Astrocyte of the cerebellum (primary cell): ENCODE data around the gene SERPINA4.
A peak's percentile ranks its signal among the peaks of the same experiment; 100 is the strongest.

Experiments
- DNase-seq: peaks from one replicate; pipeline ENCODE4 v3.0.0-alpha.2; 2011; ENCODE audit warnings: low read depth
- H3K4me3 ChIP-seq: 2 replicates; pipeline ENCODE4 v1.5.1; 2011; ENCODE audit warnings: mild to moderate bottlenecking, low read depth, low read length, moderate library complexity
- in situ Hi-C: cut with HindIII; loops from 2 replicates; pipeline ENCODE4 v1.10.0; 2017; ENCODE audit warnings: low sequenced_read_pairs
- TF ChIP-seq, protein P1 (sequence below): IDR thresholded peaks from 2 replicates; pipeline ENCODE4 v1.5.1; 2012; ENCODE audit warnings: low read length, low read depth, moderate library complexity, mild to moderate bottlenecking; ENCODE audit errors: missing control alignments

The SERPINA4 gene, protein sequence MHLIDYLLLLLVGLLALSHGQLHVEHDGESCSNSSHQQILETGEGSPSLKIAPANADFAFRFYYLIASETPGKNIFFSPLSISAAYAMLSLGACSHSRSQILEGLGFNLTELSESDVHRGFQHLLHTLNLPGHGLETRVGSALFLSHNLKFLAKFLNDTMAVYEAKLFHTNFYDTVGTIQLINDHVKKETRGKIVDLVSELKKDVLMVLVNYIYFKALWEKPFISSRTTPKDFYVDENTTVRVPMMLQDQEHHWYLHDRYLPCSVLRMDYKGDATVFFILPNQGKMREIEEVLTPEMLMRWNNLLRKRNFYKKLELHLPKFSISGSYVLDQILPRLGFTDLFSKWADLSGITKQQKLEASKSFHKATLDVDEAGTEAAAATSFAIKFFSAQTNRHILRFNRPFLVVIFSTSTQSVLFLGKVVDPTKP

DNA sequence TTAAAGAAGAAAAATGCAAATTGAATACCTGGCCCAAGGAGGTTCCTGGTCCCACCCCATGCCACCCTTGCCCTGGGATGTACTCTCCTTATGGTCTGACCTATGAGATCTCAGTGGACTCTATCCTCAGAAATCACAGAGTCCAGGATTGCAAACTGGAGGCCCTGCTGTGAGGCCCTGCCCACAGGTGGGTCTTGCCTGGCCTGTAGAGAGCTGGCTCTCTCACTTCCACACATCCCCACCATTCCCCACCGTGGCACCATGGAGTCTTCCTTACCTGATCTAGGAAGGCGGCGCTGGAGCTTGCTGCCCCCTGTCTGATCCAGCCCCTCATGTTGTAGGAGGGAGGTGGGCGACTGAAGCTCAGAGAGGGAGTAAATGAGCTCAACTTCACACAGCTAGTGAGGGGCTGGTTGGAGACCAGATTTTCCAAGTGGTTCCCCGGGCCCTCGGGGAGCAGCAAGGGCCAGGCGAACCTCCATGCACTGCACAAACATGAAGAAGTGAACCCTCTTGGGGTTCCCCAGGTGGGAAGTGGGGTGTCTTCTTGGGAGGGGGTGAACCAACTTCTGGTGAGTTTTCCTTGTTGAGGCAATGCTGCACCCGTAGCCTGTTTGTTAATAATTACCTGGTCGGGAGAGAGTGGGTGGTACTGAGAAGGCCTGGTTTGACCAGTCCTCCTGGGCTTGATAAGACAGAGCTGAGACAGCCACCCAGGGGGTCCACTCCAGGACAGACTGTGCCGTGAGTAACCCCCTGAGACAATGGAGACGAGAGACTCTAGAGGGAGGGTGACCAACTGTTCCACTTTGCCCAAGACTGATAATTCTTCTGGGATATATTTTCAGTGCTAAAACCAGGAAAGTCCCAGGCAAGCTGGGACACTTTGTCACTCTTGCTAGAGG, at the start of gene SERPINA4:
TSS of gene SERPINA4 (plus strand) at position 692 of the 905 bp plus-strand sequence. CDS start 2,041 bp downstream, outside the sequence.
- H3K4me3 ChIP-seq = no peak within 1 kb of the TSS
- TF ChIP-seq, protein P1, sequence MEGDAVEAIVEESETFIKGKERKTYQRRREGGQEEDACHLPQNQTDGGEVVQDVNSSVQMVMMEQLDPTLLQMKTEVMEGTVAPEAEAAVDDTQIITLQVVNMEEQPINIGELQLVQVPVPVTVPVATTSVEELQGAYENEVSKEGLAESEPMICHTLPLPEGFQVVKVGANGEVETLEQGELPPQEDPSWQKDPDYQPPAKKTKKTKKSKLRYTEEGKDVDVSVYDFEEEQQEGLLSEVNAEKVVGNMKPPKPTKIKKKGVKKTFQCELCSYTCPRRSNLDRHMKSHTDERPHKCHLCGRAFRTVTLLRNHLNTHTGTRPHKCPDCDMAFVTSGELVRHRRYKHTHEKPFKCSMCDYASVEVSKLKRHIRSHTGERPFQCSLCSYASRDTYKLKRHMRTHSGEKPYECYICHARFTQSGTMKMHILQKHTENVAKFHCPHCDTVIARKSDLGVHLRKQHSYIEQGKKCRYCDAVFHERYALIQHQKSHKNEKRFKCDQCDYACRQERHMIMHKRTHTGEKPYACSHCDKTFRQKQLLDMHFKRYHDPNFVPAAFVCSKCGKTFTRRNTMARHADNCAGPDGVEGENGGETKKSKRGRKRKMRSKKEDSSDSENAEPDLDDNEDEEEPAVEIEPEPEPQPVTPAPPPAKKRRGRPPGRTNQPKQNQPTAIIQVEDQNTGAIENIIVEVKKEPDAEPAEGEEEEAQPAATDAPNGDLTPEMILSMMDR = no peak
- in situ Hi-C loops = no loop called here
- no peak for DNase-seq

DNA sequence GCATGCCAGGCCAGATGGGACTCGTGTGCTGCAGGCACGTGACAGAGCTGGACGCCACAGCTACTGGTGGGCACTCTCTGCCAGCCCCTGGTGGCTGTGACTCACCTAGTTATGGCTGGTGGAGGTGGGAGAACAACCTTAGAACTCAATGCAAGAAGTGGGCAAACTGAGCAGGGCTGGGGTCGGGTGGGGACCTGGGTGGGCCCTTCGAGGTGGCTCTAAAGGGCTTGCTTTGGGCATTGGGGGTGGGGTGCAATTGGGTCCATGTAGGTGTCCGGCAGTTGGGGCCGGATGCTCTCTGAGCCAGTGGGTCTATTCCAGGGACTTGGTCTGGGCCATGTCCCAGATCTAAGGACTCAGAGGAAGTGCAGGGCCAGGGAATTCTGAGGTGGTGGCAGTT, 46.9 kb upstream of the SERPINA4 start:
- TF ChIP-seq, protein P1 = no peak
- in situ Hi-C loops = no loop called here
- no peak overlapping the region for H3K4me3 ChIP-seq
- no peak for DNase-seq

- TF ChIP-seq, protein P1 = no peak
- H3K4me3 ChIP-seq = no peak overlapping the region
- in situ Hi-C loops = loop anchor here (5.0 kb wide), 1 partner anchor 88 kb away; no protein-coding TSS in a partner anchor
- DNase-seq = no peak
Measured at GRCh38 chr14:94515426-94515825, 45.8 kb upstream of the SERPINA4 start.

DNA sequence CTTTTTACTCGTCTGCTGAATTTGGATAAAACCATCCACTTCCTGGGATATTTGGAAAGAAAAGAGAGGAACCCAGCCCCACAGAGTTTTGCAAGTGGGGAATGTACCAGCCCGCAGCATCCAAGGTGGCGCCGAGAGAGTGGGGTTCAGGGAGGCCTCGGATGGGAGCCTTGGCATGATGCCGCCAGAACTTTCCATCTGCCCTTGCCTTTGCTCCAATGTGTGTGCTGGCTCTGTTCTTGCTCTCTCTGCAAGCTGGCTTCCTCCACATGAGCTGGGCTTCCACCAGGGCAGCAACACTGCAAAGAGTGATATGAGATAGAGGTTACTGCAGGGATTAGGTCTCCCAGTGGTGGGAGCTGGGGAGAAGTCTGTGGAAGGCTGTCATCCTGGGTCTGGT, 45.4 kb upstream of the SERPINA4 start:
- in situ Hi-C loops = loop anchor here (5.0 kb wide), 1 partner anchor 89 kb away; no protein-coding TSS in a partner anchor
- H3K4me3 ChIP-seq = no peak overlapping the region
- TF ChIP-seq, protein P1 = no peak
- DNase-seq = no peak

DNA sequence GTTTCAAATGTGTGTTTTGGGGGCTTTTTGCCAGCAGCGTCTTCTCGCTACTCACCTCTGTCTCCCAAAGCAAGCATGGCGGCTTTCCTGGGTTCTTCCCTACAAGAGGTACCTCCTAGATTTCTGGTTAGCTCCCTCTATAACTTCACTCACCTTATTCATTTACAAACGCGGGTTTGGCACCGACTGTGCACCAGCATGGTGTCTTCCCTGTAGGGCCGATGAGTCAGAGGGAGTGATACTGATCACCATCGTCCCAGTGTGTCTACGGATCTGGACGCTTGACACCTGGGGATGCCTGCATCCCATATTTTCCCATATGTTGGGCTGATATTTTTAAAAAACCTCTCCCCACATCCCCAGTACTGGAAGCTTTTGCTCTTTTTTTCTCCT, 44.0 kb upstream of the SERPINA4 start:
- in situ Hi-C loops = loop anchor here (5.0 kb wide), 1 partner anchor 90 kb away; no protein-coding TSS in a partner anchor
- no peak for DNase-seq
- no peak overlapping the region for H3K4me3 ChIP-seq
- TF ChIP-seq, protein P1 = no peak

- TF ChIP-seq, protein P1 = no peak
- in situ Hi-C loops = loop anchor here (5.0 kb wide), 1 partner anchor 90 kb away; no protein-coding TSS in a partner anchor
- H3K4me3 ChIP-seq = no peak overlapping the region
- DNase-seq = peak; percentile 64
Measured at GRCh38 chr14:94517641-94518257, 43.5 kb upstream of the SERPINA4 start.
